ENCODE measurements around the gene MAGI1. TPM values are rescaled to one million over a fixed set of nuclear protein-coding genes. Genes with fewer than 3 reads are reported as not detected.

MAGI1 gene
- polyA plus RNA-seq, 1 of the 3 experiments (the other 2 are of a cell fraction), result 10.3 TPM

- TF ChIP-seq NRF1 (IDR thresholded peaks at IDR 0.05; ENCODE audit: low read depth, low read length) (no peak), MXI1 (IDR thresholded peaks at IDR 0.05; ENCODE audit: low read depth, low read length) (no peak), SMC3 (IDR thresholded peaks at IDR 0.05; ENCODE audit: low read depth, low read length) (no peak), FOXM1 (IDR thresholded peaks at IDR 0.05; ENCODE audit: low read depth) (no peak), FOSL2 (IDR thresholded peaks at IDR 0.05; ENCODE audit: borderline replicate concordance, low read depth) (no peak), RXRA (IDR thresholded peaks at IDR 0.05; ENCODE audit: borderline replicate concordance, low read depth) (no peak), RAD21 (IDR thresholded peaks at IDR 0.05; ENCODE audit: low read length) (no peak), TEAD4 (IDR thresholded peaks at IDR 0.05; ENCODE audit: borderline replicate concordance, insufficient read depth) (no peak), ELF1 (IDR thresholded peaks at IDR 0.05) (no peak), PBX3 (IDR thresholded peaks at IDR 0.05) (no peak), GABPA (IDR thresholded peaks at IDR 0.05; ENCODE audit: low read depth) (no peak), MEF2A (IDR thresholded peaks at IDR 0.05; ENCODE audit: borderline replicate concordance, low read depth) (no peak), FOXJ3 (CRISPR knock-in tag; IDR thresholded peaks at IDR 0.05) (no peak), SIN3A (IDR thresholded peaks at IDR 0.05; ENCODE audit: borderline replicate concordance, low read depth, low read length) (no peak), USF1 (IDR thresholded peaks at IDR 0.05; ENCODE audit: borderline replicate concordance, low read depth) (no peak), ZBTB33 (IDR thresholded peaks at IDR 0.05; ENCODE audit: borderline replicate concordance, low read depth) (no peak)
- TF ChIP-seq, protein P1, sequence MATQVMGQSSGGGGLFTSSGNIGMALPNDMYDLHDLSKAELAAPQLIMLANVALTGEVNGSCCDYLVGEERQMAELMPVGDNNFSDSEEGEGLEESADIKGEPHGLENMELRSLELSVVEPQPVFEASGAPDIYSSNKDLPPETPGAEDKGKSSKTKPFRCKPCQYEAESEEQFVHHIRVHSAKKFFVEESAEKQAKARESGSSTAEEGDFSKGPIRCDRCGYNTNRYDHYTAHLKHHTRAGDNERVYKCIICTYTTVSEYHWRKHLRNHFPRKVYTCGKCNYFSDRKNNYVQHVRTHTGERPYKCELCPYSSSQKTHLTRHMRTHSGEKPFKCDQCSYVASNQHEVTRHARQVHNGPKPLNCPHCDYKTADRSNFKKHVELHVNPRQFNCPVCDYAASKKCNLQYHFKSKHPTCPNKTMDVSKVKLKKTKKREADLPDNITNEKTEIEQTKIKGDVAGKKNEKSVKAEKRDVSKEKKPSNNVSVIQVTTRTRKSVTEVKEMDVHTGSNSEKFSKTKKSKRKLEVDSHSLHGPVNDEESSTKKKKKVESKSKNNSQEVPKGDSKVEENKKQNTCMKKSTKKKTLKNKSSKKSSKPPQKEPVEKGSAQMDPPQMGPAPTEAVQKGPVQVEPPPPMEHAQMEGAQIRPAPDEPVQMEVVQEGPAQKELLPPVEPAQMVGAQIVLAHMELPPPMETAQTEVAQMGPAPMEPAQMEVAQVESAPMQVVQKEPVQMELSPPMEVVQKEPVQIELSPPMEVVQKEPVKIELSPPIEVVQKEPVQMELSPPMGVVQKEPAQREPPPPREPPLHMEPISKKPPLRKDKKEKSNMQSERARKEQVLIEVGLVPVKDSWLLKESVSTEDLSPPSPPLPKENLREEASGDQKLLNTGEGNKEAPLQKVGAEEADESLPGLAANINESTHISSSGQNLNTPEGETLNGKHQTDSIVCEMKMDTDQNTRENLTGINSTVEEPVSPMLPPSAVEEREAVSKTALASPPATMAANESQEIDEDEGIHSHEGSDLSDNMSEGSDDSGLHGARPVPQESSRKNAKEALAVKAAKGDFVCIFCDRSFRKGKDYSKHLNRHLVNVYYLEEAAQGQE (IDR thresholded peaks at IDR 0.05; ENCODE audit: low read depth, low read length), result no peak
- TF ChIP-seq, protein P2, sequence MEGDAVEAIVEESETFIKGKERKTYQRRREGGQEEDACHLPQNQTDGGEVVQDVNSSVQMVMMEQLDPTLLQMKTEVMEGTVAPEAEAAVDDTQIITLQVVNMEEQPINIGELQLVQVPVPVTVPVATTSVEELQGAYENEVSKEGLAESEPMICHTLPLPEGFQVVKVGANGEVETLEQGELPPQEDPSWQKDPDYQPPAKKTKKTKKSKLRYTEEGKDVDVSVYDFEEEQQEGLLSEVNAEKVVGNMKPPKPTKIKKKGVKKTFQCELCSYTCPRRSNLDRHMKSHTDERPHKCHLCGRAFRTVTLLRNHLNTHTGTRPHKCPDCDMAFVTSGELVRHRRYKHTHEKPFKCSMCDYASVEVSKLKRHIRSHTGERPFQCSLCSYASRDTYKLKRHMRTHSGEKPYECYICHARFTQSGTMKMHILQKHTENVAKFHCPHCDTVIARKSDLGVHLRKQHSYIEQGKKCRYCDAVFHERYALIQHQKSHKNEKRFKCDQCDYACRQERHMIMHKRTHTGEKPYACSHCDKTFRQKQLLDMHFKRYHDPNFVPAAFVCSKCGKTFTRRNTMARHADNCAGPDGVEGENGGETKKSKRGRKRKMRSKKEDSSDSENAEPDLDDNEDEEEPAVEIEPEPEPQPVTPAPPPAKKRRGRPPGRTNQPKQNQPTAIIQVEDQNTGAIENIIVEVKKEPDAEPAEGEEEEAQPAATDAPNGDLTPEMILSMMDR (IDR thresholded peaks at IDR 0.05), result no peak
- TF ChIP-seq, protein P3, sequence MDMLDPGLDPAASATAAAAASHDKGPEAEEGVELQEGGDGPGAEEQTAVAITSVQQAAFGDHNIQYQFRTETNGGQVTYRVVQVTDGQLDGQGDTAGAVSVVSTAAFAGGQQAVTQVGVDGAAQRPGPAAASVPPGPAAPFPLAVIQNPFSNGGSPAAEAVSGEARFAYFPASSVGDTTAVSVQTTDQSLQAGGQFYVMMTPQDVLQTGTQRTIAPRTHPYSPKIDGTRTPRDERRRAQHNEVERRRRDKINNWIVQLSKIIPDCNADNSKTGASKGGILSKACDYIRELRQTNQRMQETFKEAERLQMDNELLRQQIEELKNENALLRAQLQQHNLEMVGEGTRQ (IDR thresholded peaks at IDR 0.05; ENCODE audit: borderline replicate concordance, low read depth, low read length), result no peak
- 95% methylated on average over 3 of the region's 3 CpGs for WGBS (ENCODE audit: low lambda C conversion rate)
- no peak for DNase-seq
- Histone ChIP-seq H3K9me3 (no peaks in the 10 kb centered on the region), H3K27me3 (ENCODE audit: insufficient read depth) (no peaks in the 10 kb centered on the region), H3K36me3 (replicated peaks in 1 of 2; ENCODE audit: control insufficient read depth in 1 of 2, insufficient read depth in 2 of 2, low read length in 1 of 2) (no peaks in the 10 kb centered on the region), H3K9ac (no peak overlapping the region), H3K4me3 (ENCODE audit: low read depth in 2 of 2, low read length in 1 of 2) (no peak overlapping the region), H3F3A (replicated peaks; ENCODE audit: insufficient read depth) (peaks cover 10% of the 10 kb centered on the region), H2AFZ (ENCODE audit: low read depth) (no peak overlapping the region), H4K20me1 (ENCODE audit: insufficient read depth) (no peaks in the 10 kb centered on the region), H3K9me2 (0 out of 2 replicates have a peak, but pooled peaks cover 3% of the 10 kb centered on the region), H3K27ac (ENCODE audit: low read depth in 2 of 2, low read length in 1 of 2) (no peak overlapping the region), H3K79me2 (ENCODE audit: insufficient read depth) (no peaks in the 10 kb centered on the region), H3K4me2 (no peak overlapping the region), H3K4me1 (ENCODE audit: control insufficient read depth in 1 of 2, insufficient read depth in 2 of 2, low read depth in 1 of 2, low read length in 1 of 2) (peaks cover 0 to 6% of the 10 kb centered on the region in 2 experiments; a peak in 1 of 4 replicates)
- CTCF ChIA-PET, result no interaction called here
- POLR2A ChIA-PET, result no interaction called here
Measured at GRCh38 chr3:65472501-65472900, 566.2 kb downstream of the MAGI1 start.

All from SK-N-SH (cell line).